ENCODE results near the gene C17orf100.

- TF ChIP-seq CTCF (conservative IDR thresholded peaks at IDR 0.05; ENCODE audit: low read length) (no peak), EZH2phosphoT487 (IDR thresholded peaks at IDR 0.05; ENCODE audit: borderline replicate concordance) (no peak)
Observed at GRCh38 chr17:6668727-6669425, 17.3 kb downstream of the C17orf100 start.
